Cardiac muscle cell (in vitro differentiated cells and primary cell): ENCODE results near the gene POLR3H. TPM values are rescaled to one million over a fixed set of nuclear protein-coding genes. Genes with fewer than 3 reads are reported as not detected.

Experiments used
- DNase-seq, 2 donors: peaks; one replicate each; pipeline versions ENCODE4 v3.0.0 to v3.0.0-alpha.2; 2010 to 2017; ENCODE audit warnings: low read depth in 1 of 2, low spot score in 1 of 2
- H3K27ac ChIP-seq: fragments of 200-600 bp; sonication (generic); 2 replicates; pipeline ENCODE4 v1.5.1; 2016
- H3K27me3 ChIP-seq: fragments of 200-600 bp; sonication (generic); 2 replicates; pipeline ENCODE4 v1.6.0; 2016; ENCODE audit warnings: control low read depth
- H3K36me3 ChIP-seq: fragments of 200-600 bp; sonication (generic); 2 replicates; pipeline ENCODE4 v1.5.1; 2016; ENCODE audit warnings: control low read depth
- H3K4me1 ChIP-seq: fragments of 200-600 bp; sonication (generic); 2 replicates; pipeline ENCODE4 v1.8.1; 2017; ENCODE audit warnings: low read depth, mild to moderate bottlenecking, mixed run types
- H3K4me3 ChIP-seq: fragments of 200-600 bp; sonication (generic); 2 replicates; pipeline ENCODE4 v1.5.1; 2016; ENCODE audit warnings: mild to moderate bottlenecking
- H3K9me3 ChIP-seq: fragments of 200-600 bp; sonication (generic); 2 replicates; pipeline ENCODE4 v1.5.1; 2017; ENCODE audit warnings: low read depth, mild to moderate bottlenecking, control low read depth
- polyA plus RNA-seq: library from polyadenylated mRNA; unstranded; fragments of >200 nt; fragmentation: Nextera tagmentation; extraction: Ambion mirVana; gene quantifications from 2 replicates; pipeline ENCODE4 v1.2.1, GENCODE V29; 2016
- total RNA-seq: library from RNA; depleted of rRNA; stranded (reverse); fragments of >200 nt; gene quantifications from 2 replicates; pipeline ENCODE4 v1.2.3, GENCODE V29; 2016
- TF ChIP-seq, protein P1 (sequence below): IDR thresholded peaks from 2 replicates; pipeline ENCODE4 v1.5.1; 2012; ENCODE audit warnings: low read depth, mild to moderate bottlenecking, low read length

The POLR3H gene
- total and polyA plus RNA-seq, 2 experiments from 2014 or later = 11.4 to 30.9 TPM

DNA sequence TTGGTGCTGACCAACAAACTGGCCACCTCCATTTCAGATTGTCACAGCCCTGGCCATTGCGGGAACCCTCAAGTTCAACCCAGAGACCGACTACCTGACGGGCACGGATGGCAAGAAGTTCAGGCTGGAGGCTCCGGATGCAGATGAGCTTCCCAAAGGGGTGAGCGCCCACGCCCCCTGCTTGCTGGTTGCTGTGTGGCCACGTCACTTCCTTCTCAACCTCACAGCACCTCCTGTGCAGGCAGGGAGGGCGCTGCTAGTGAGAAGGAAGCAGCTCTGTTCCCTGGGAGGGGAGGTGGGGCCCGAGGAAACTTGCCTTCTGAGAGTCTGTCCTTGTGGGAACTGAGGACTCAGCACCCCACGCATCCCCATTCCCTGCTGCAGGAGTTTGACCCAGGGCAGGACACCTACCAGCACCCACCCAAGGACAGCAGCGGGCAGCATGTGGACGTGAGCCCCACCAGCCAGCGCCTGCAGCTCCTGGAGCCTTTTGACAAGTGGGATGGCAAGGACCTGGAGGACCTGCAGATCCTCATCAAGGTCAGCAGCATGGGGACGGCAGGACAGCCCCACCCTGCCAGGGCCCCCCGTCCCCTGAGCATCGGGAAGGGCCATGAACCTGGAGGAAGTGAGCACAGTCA is 19.3 kb downstream of the POLR3H start:
- no peak overlapping the region for H3K4me3 ChIP-seq
- peak overlapping the region; percentile 45 for H3K27ac ChIP-seq
- DNase-seq = no peak

DNA sequence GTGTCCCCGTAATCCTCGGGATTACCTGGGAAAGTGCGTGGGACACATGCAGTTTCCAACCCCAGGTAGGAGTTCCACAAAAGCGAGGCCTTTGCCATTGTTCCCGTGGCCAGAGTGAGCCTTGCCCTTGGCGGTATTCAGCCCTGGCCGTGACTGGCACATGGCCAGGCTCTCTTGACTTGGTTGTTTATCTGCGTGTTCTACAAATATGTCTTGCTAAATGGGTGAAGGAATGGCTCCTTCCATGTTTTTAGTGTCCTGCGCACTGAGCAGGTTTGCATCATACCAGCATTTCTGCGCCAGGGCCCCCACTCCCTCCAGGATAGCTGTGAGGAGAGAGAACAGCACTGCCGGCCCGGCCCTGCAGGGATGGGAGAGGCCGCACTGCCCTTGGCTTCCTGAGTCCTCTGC is 20.0 kb downstream of the POLR3H start:
- Histone ChIP-seq H3K36me3 (peaks cover 61% of the 10 kb centered on the region), H3K9me3 (no peaks in the 10 kb centered on the region), H3K27me3 (no peaks in the 10 kb centered on the region), H3K4me1 (no peaks in the 10 kb centered on the region), H3K27ac (peak overlapping the region; percentile 45), H3K4me3 (no peak overlapping the region)
- TF ChIP-seq, protein P1, sequence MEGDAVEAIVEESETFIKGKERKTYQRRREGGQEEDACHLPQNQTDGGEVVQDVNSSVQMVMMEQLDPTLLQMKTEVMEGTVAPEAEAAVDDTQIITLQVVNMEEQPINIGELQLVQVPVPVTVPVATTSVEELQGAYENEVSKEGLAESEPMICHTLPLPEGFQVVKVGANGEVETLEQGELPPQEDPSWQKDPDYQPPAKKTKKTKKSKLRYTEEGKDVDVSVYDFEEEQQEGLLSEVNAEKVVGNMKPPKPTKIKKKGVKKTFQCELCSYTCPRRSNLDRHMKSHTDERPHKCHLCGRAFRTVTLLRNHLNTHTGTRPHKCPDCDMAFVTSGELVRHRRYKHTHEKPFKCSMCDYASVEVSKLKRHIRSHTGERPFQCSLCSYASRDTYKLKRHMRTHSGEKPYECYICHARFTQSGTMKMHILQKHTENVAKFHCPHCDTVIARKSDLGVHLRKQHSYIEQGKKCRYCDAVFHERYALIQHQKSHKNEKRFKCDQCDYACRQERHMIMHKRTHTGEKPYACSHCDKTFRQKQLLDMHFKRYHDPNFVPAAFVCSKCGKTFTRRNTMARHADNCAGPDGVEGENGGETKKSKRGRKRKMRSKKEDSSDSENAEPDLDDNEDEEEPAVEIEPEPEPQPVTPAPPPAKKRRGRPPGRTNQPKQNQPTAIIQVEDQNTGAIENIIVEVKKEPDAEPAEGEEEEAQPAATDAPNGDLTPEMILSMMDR = no peak
- peak in 1 of 2 donors; percentile 40 for DNase-seq

More for the DNA sequence above, 19.3 kb downstream of the POLR3H start:
- no peaks in the 10 kb centered on the region for H3K4me1 ChIP-seq
- no peaks in the 10 kb centered on the region for H3K27me3 ChIP-seq
- TF ChIP-seq, protein P1 = no peak
- H3K36me3 ChIP-seq = peaks cover 60% of the 10 kb centered on the region
- H3K9me3 ChIP-seq = no peaks in the 10 kb centered on the region

DNA sequence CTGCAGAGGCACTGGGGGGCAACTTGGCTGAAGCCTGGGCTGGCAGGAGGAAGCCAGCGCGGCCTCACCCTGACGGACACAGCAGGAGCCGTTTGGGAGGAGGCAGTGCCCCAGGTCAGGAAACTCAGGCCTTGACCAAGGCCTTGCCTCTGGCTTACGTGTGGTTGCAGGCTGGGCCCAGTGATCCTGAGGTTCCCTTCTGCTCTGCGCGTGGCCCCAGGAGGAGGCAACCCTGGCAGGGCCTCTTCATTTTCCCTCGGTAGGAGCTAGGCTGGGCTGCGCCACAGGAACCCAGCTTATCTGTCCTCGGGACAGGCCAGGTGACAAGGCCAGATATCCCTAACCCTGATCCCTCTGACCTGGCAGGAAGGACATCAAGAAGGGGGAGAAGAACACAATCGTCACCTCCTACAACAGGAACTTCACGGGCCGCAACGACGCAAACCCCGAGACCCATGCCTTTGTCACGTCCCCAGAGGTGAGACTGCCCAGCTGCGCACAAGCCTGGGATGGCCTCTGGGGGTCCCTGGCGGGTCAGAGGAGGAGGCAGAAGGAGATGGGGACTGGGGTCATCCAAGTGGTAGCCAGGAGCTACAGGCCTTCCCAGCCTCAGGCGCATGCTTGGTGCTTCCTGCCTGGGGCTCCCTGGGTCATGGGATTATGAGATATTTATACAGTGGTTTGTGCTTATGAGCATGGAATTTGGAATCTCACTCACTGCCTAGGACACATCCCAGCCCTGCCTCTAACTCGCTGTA is 20.6 kb downstream of the POLR3H start:
- no peaks in the 10 kb centered on the region for H3K9me3 ChIP-seq
- TF ChIP-seq, protein P1 = no peak
- H3K27me3 ChIP-seq = no peaks in the 10 kb centered on the region
- peak overlapping the region; percentile 45 for H3K27ac ChIP-seq
- H3K4me3 ChIP-seq = no peak overlapping the region
- peak in 1 of 2 donors; percentile 37 for DNase-seq
- H3K36me3 ChIP-seq = peaks cover 60% of the 10 kb centered on the region
- H3K4me1 ChIP-seq = no peaks in the 10 kb centered on the region

DNA sequence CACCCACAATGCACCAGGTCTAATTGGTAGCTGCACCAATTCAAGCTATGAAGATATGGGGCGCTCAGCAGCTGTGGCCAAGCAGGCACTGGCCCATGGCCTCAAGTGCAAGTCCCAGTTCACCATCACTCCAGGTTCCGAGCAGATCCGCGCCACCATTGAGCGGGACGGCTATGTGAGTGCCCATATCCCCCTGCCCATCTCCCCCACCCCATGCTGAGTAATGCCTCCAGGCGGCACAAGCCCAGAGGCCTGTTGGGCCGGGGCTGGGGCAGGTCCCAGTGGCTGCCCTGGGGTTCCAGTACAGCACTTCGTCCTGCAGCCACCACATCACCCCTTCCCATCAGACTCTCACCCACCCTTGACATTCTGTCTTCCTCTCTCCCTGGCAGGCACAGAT is 21.5 kb downstream of the POLR3H start:
- DNase-seq = no peak
- Histone ChIP-seq H3K27me3 (no peaks in the 10 kb centered on the region), H3K4me1 (no peaks in the 10 kb centered on the region), H3K36me3 (peaks cover 52% of the 10 kb centered on the region), H3K9me3 (no peaks in the 10 kb centered on the region), H3K4me3 (no peak overlapping the region), H3K27ac (peak overlapping the region; percentile 45)
- TF ChIP-seq, protein P1 = no peak

DNA sequence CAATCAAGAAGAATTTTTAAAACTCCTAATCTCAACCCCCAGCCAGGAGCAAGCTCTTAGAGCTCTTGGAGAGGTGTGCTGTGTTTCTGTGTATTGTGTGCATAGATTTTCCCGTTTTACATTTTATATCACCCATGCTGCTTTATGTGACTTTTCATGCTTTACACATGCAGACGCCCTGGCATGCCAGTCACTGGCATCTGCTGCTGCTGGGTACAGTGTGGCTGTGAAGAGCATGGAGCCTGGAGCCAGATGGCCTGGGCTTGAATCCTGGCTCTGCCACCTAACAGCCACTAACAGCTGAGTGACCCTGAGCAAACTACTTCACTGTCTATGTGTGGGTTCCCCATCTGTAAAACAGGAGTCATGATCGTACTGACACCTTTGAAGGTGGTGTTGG is 23.1 kb downstream of the POLR3H start:
- H3K9me3 ChIP-seq = no peaks in the 10 kb centered on the region
- H3K4me3 ChIP-seq = no peak overlapping the region
- DNase-seq = no peak
- H3K27ac ChIP-seq = no peak overlapping the region
- H3K36me3 ChIP-seq = peaks cover 44% of the 10 kb centered on the region
- TF ChIP-seq, protein P1 = no peak
- no peaks in the 10 kb centered on the region for H3K27me3 ChIP-seq
- no peaks in the 10 kb centered on the region for H3K4me1 ChIP-seq
